ENCODE results near the gene PRKAR1B.

The PRKAR1B gene

DNA sequence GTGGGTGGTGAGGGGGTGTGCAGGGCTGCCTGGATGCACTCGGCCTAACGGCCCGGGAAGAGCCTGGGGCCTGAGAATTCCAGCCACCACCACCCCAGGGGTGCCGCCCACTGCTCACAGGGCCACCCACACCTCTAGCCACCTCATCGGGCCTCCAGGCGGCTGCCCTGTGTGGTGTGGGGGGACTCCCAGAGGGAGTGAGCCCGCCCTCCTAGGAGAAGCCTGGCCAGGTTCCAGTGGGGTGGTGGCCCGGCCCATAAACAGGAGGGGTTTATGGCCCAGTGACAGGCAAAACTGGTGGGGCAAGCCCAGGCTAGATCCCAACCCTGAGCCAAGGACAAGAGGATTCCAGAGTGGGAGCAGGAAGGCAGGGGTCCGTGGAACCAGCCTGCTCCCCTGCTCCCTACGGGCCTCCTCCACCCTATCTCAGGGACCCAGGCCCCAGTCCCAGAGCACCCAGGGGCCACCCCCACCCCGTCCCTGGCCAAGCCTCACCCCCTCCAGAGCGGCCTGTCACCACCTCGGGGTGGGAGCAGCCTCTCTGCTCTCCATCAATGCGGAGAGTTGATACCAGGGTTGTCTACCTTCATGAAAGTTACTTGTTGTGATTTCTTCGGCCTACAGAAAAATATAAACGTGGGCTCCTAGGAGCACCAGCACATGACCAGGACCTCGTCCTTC lies 187.2 kb downstream of the PRKAR1B start:
- DNase-seq (ENCODE audit: low read depth) = no peak
- no peak overlapping the region for H3K4me3 ChIP-seq (ENCODE audit: low read depth, low read length)
- TF ChIP-seq, protein P1, sequence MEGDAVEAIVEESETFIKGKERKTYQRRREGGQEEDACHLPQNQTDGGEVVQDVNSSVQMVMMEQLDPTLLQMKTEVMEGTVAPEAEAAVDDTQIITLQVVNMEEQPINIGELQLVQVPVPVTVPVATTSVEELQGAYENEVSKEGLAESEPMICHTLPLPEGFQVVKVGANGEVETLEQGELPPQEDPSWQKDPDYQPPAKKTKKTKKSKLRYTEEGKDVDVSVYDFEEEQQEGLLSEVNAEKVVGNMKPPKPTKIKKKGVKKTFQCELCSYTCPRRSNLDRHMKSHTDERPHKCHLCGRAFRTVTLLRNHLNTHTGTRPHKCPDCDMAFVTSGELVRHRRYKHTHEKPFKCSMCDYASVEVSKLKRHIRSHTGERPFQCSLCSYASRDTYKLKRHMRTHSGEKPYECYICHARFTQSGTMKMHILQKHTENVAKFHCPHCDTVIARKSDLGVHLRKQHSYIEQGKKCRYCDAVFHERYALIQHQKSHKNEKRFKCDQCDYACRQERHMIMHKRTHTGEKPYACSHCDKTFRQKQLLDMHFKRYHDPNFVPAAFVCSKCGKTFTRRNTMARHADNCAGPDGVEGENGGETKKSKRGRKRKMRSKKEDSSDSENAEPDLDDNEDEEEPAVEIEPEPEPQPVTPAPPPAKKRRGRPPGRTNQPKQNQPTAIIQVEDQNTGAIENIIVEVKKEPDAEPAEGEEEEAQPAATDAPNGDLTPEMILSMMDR (conservative IDR thresholded peaks at IDR 0.05; ENCODE audit: low read depth, low read length) = no peak

DNA sequence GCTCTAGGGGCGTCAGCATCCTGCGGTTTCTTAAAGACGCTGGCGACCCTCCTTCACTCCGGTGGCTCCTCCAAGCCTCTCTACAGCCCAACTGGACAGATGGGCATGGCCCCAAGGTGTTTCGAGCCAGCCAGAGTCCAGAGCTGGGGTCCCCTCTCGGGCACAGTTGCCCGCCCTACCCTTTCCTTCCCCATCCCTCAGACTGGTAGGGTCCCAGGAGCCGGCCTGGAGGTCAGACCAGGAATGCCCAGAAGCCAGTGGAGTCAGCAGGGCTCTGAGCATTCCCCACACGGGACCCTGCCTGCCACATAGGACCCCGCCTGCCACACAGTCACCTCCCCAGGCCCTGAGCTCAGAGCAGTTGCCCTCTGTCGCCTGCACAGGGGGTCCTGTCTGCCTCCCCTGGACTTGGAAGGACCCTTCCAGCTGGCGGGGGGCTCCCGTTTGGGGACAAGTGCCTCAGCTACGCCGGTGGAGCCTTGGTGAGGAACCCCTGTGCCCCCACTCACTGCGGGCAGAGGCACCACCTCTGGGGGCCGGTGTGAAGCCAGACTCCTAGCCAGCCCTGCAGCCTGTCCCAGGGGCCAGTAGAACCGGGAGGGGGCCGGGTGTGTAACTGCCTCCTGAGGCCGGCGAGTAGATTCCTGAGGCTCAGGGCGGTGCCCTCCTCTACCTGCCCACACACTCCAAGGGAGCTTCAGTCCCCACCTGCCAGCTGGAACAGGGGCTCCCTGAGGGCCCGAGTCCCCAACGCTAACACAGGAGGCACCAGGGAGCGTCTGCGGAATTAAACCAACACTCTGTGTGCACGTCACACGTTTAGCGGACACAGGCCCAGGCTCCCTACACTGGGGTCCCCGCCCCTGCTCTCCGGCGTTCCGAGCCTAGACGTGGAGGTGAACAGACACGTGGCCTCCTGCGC lies 188.1 kb downstream of the PRKAR1B start:
- no peak for DNase-seq (ENCODE audit: low read depth)
- H3K4me3 ChIP-seq (ENCODE audit: low read depth, low read length) = no peak overlapping the region
- TF ChIP-seq, protein P1 (conservative IDR thresholded peaks at IDR 0.05; ENCODE audit: low read depth, low read length) = no peak

DNA sequence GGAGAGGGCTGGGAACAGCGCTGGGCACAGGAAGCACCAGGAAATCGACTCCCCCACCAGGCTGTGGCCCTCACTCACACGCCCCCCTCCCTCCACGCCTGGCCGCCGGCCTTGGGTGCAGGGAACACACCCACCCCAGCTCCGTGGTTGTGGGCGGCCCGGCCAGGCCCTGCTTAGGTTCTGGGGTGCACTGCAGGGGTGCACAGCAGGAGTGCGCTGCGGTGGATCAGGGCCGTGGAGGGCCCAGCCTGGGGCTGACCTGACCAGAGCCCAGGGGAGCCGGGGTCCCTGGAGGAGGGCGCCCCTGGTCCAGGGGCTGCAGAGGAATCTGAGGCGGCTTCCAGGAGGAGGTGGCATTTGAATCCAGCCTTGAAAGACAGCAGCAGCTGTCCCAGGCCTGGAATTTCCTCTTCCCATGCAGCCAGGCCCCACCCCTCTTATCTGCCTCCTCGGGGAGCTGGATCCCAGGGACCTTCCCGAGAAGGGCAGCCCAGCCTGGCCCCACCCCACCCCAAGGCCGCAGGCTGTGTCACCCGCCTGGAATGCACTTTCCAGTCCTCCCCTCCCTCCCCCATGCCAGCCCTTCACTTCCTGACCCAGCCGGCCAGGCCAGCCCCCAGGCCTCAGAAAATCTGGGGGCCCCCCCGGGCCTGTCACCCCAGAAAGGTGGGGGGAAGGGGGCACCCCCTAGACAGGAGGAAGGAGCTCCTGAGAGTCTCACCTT lies 189.0 kb downstream of the PRKAR1B start:
- peak; percentile 38 for DNase-seq (ENCODE audit: low read depth)

DNA sequence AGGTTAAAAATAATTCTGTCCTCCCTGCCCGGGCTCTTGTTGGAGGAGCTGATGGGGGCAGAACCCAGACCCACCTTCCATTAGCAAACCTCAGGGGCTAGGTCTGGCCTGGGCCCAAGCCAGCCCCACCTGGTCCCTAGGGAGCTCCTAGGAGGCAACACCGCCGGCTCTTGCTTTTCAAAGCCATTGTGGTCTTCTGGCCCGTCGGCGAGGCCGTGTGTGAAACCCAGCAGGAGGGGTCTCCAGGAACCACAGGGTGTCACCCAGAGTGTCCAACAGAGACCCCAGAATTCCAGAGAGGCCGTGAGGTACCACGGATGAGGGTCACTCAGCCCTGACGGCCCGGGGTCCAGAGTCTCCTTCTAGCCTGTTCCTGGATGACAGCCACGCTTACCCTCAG lies 190.8 kb downstream of the PRKAR1B start:
- no peak overlapping the region for H3K4me3 ChIP-seq (ENCODE audit: low read depth, low read length)
- no peak for DNase-seq (ENCODE audit: low read depth)
- TF ChIP-seq, protein P1 (conservative IDR thresholded peaks at IDR 0.05; ENCODE audit: low read depth, low read length) = no peak

More for the DNA sequence above, 189.0 kb downstream of the PRKAR1B start:
- TF ChIP-seq, protein P1 (conservative IDR thresholded peaks at IDR 0.05; ENCODE audit: low read depth, low read length) = no peak
- H3K4me3 ChIP-seq (ENCODE audit: low read depth, low read length) = no peak overlapping the region

DNA sequence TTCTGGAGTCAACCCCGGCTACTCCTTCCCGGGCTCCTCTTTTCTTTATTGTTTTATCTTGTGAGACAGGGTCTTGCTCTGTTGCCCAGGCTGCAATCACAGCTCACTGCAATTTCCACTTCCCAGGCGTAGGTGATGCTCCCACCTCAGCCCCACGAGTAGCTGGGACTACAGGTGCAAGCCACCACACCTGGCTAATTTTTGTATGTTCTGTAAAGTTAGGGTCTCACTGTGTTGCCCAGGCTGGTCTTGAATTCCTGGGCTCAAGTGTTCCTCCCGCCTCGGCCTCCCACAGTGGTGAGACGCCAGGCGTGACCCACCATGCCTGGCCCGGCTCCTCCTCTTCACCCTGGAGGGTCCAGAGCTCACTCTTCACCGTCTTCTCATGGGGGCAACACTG lies 192.1 kb downstream of the PRKAR1B start:
- TF ChIP-seq, protein P1 (conservative IDR thresholded peaks at IDR 0.05; ENCODE audit: low read depth, low read length) = no peak
- no peak for DNase-seq (ENCODE audit: low read depth)
- H3K4me3 ChIP-seq (ENCODE audit: low read depth, low read length) = no peak overlapping the region

DNA sequence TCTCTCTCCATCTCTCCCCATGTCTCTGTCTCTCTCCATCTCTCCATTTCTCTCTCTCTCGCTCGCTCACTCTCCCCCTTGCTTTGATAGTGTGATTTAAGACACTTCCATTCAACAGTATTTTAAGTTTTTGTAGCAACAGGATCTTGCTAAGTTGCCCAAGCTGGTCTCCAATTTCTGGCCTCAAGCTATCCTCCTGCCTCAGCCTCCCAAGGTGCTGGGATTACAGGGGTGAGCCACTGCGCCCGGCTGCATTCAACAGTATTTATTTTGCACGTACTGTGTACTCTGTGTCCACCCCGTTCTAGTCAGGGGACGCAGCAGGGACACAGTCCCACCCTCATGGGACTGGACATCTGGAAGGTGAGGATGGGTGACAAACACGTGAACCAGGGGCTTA lies 193.0 kb downstream of the PRKAR1B start:
- no peak for DNase-seq (ENCODE audit: low read depth)
- TF ChIP-seq, protein P1 (conservative IDR thresholded peaks at IDR 0.05; ENCODE audit: low read depth, low read length) = no peak
- H3K4me3 ChIP-seq (ENCODE audit: low read depth, low read length) = no peak overlapping the region
